GM10266 (cell line): ENCODE data around the gene BNIP5.

Source experiments
- DNase-seq: peaks from one replicate; pipeline ENCODE4 v3.0.0; 2012; ENCODE audit errors: extremely low spot score
- CTCF ChIP-seq: IDR thresholded peaks from 2 replicates; pipeline ENCODE4 v1.5.1; 2012; ENCODE audit warnings: mild to moderate bottlenecking, low read depth; ENCODE audit not compliant: control insufficient read depth, insufficient read depth; ENCODE audit errors: missing control alignments

BNIP5 gene

GRCh38 chr6:36333171-36333895 is 3.4 kb downstream of the BNIP5 start:
- no peak for DNase-seq
- no peak for TF ChIP-seq CTCF

- DNase-seq = no peak
- TF ChIP-seq CTCF = no peak
Observed at GRCh38 chr6:36331381-36331780, 5.3 kb downstream of the BNIP5 start.

- no peak for TF ChIP-seq CTCF
- DNase-seq = no peak
Observed at GRCh38 chr6:36330366-36330765, 6.3 kb downstream of the BNIP5 start.

- DNase-seq = no peak
Observed at GRCh38 chr6:36329798-36330291, 6.8 kb downstream of the BNIP5 start.

GRCh38 chr6:36328600-36328999 is 8.1 kb downstream of the BNIP5 start:
- no peak for DNase-seq
- no peak for TF ChIP-seq CTCF

More at GRCh38 chr6:36329798-36330291, 6.8 kb downstream of the BNIP5 start:
- TF ChIP-seq CTCF = no peak

GRCh38 chr6:36327919-36328236 is 8.8 kb downstream of the BNIP5 start:
- no peak for DNase-seq
- no peak for TF ChIP-seq CTCF

GRCh38 chr6:36327226-36327918 is 9.3 kb downstream of the BNIP5 start:
- DNase-seq = no peak
- TF ChIP-seq CTCF = no peak
